Sigmoid colon (tissue), 4 donors: ENCODE data around the gene B4GALNT1.

Source experiments
- CTCF ChIP-seq, 4 experiments: fragments of 450-650 bp in 3 of 4; fragments of 200-600 bp in 1 of 4; IDR thresholded peaks; one replicate each; pipeline ENCODE4 v1.5.1; 2016 to 2019; ENCODE audit warnings: antibody characterized with exemption in 4 of 4, mild to moderate bottlenecking in 3 of 4, moderate library complexity in 2 of 4
- EP300 ChIP-seq, 4 donors: sonication (generic); formaldehyde crosslinking; IDR thresholded peaks; one replicate each; pipeline ENCODE4 v1.6.1; 2017; ENCODE audit warnings: antibody characterized with exemption in 4 of 4
- POLR2A ChIP-seq, 2 donors: fragments of 450-650 bp; IDR thresholded peaks; one replicate each; pipeline ENCODE4 v1.6.1; 2016; ENCODE audit warnings: antibody characterized with exemption in 2 of 2, mild to moderate bottlenecking in 2 of 2, moderate library complexity in 2 of 2
- POLR2AphosphoS5 ChIP-seq, 4 donors: sonication (generic); formaldehyde crosslinking; IDR thresholded peaks; one replicate each; pipeline ENCODE4 v1.6.1; 2017; ENCODE audit warnings: antibody characterized with exemption in 4 of 4

GRCh38 chr12:57679697-57680096 is 46.7 kb upstream of the B4GALNT1 start:
- TF ChIP-seq CTCF (IDR thresholded peaks at IDR 0.05) (no peak), POLR2A (IDR thresholded peaks at IDR 0.05) (no peak), POLR2AphosphoS5 (IDR thresholded peaks at IDR 0.05) (no peak), EP300 (IDR thresholded peaks at IDR 0.05) (no peak)
